Activated CD4-positive, CD25-positive, alpha-beta regulatory T cell treated with anti-CD3 and anti-CD28 coated beads, Interleukin-2, amount 50 U/mL, for 24 hours (primary cell): ENCODE measurements around the gene ZNF516.
A peak's percentile ranks its signal among the peaks of the same experiment; 100 is the strongest.
"Not testable (repeated sequence)": the region's sequence is repeated elsewhere in the genome, so short reads cannot be mapped to it uniquely, and the experiment has no call there.

ENCODE experiments used
- ATAC-seq, 2 donors: fragments of 150-1000 bp; cut with Tn5 transposase; one replicate each; pipeline ENCODE4 v1.10.0; 2021; ENCODE audit warnings: mild to moderate bottlenecking in 1 of 2, moderate library complexity in 1 of 2

ZNF516 gene, protein sequence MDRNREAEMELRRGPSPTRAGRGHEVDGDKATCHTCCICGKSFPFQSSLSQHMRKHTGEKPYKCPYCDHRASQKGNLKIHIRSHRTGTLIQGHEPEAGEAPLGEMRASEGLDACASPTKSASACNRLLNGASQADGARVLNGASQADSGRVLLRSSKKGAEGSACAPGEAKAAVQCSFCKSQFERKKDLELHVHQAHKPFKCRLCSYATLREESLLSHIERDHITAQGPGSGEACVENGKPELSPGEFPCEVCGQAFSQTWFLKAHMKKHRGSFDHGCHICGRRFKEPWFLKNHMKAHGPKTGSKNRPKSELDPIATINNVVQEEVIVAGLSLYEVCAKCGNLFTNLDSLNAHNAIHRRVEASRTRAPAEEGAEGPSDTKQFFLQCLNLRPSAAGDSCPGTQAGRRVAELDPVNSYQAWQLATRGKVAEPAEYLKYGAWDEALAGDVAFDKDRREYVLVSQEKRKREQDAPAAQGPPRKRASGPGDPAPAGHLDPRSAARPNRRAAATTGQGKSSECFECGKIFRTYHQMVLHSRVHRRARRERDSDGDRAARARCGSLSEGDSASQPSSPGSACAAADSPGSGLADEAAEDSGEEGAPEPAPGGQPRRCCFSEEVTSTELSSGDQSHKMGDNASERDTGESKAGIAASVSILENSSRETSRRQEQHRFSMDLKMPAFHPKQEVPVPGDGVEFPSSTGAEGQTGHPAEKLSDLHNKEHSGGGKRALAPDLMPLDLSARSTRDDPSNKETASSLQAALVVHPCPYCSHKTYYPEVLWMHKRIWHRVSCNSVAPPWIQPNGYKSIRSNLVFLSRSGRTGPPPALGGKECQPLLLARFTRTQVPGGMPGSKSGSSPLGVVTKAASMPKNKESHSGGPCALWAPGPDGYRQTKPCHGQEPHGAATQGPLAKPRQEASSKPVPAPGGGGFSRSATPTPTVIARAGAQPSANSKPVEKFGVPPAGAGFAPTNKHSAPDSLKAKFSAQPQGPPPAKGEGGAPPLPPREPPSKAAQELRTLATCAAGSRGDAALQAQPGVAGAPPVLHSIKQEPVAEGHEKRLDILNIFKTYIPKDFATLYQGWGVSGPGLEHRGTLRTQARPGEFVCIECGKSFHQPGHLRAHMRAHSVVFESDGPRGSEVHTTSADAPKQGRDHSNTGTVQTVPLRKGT

DNA sequence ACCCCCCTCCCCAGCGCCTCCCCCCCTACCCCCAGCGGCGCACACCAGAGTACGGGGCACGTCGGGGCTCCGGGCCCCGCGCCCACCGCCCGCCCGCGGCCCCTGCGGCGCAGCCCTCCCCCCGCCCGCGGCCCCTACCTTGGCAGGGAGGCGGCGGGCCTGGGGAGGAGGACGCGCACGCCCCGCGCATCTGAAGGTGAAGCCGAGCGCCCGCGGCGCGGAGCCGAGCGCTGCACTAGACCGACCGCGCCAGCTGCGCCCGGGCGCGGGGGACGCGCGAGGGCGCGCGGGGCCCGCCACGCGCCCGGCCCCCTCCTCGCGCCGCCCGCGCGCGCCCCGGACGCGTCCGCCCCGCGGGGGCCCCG, at the start of gene ZNF516:
TSS of gene ZNF516 (minus strand) at position 237 of the 365 bp plus-strand sequence. CDS start 52,188 bp downstream, outside the sequence.
- peak in 1 of 2 donors; percentile 11 for ATAC-seq

DNA sequence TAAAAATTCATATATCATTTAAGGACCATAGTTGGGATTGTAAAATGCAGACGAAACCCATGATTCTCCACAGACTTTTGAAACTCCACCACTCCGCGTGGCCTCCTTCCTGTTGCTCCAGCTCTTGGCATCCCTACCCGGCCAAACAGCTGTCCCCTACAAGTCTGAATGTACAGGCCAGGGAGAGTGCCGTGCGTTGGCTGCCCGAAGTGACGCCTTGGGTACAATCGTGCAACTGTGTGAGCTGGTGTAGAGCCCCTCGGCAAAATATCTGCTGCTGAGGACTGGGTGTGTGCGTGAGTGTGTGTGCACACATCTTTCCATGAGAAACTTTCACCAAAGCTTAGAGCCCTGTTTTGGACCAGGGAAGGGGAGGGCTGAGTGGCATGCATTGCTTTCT, 43.8 kb upstream of the ZNF516 start:
- ATAC-seq, result no peak

DNA sequence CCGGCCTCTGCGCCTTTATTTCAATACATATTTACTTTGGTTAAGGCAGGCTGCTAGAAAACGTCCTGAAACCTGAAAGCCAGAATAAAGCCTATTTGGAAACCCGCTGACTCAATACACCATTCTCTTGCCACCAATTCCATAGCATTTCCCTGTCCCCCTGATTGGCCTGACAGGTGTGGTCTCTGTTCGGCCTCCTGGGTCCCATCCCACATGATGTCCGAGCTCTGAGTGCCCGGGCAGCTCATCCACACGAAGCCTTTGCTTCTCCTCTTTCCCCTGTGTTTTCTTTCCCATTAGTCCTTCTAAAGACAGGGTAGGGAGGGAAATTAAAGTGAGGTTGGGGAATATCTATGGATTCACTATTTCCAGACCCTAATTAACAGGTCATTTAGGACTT, 42.6 kb upstream of the ZNF516 start:
- ATAC-seq, result no peak

DNA sequence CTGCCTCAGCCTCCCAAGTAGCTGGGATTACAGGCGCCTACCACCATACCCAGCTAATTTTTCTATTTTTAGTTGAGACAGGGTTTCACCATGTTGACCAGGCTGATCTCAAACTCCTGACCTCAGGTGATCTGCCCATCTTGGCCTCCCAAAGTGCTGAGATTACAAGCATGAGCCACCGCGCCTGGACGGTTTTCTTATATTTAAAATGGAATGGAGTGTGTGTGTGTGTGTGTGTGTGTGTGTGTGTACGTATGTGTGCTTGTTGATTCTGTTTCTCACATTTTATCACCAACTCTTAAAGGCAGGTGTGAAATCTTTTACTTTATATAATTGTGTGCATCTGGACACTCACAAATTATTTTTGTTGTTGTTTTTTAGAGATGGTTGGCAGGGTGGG, 41.6 kb upstream of the ZNF516 start:
- not testable (repeated sequence) for ATAC-seq

DNA sequence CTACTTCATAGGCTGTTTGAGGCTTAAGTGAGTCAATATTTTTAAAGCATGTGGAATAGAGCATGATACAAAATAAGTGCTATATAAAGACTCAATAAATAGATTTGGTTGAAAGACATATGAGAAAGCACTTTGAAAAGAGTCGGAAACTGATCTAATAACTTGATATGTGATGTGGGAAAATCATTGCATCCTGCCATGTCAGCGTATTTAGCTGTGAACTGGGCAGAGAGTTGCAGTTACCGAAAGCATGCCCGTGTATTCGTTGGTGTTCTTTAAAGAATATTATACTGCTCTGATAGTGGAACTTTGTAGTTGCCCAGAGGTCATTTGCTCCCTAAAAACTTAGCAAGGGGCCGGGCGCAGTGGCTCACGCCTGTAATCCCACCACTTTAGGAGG, 37.8 kb upstream of the ZNF516 start:
- no peak for ATAC-seq

DNA sequence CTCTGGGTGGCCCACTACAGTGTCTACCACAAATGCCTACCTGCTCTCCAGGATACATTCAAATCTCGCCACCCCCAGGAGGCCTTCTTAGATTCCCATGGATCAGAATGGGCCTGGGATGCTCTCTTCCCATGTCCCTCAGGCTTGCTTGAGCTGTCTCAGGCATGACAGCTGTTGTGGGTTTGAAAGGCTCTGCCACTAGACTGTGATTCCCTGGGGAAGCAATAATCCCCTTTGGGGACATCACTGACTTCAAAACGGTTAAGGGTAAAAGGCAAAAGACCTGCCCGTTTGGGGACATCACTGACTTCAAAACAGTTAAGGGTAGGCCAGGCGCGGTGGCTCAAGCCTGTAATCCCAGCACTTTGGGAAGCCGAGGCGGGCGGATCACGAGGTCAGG, 35.8 kb upstream of the ZNF516 start:
- no peak for ATAC-seq

DNA sequence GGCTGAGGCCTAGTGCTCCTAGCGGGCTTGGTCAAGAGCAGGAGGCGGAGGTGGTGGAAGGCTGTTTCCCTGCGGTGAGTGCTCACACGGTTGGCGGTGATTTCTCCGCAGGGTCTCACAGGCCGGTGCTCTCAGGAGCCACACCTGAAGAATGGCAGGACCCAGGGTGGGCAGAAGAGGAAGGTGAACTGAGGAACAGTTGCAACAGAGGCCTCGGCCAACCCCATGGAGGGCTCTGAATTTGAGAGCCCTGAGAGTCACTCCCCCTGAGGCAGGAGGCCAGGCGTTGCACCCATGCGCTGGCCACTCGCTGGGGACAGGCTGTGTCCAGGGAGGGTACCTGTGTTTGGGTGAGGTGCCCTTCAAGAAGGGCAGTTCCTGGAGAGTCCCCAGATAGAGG, 35.3 kb upstream of the ZNF516 start:
- ATAC-seq, result no peak

DNA sequence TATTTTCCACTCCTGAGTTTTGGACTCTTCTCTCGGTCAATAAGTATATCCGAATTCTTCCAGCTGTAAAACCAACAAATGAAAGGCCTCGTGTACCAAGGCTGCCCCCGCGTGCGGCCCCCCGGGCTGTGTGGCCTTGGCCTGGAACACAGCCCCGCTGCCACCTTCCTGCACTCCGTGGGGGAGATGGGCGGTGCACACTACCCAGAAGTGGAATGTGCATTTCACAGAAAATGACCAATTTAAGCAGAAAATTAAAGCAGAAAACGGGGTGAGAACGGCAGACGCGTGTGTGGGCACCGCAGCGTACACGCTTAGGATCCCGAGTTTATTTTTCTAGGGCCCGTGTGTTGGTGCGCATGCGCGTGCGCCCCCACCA, 34.4 kb upstream of the ZNF516 start:
- ATAC-seq, result no peak

DNA sequence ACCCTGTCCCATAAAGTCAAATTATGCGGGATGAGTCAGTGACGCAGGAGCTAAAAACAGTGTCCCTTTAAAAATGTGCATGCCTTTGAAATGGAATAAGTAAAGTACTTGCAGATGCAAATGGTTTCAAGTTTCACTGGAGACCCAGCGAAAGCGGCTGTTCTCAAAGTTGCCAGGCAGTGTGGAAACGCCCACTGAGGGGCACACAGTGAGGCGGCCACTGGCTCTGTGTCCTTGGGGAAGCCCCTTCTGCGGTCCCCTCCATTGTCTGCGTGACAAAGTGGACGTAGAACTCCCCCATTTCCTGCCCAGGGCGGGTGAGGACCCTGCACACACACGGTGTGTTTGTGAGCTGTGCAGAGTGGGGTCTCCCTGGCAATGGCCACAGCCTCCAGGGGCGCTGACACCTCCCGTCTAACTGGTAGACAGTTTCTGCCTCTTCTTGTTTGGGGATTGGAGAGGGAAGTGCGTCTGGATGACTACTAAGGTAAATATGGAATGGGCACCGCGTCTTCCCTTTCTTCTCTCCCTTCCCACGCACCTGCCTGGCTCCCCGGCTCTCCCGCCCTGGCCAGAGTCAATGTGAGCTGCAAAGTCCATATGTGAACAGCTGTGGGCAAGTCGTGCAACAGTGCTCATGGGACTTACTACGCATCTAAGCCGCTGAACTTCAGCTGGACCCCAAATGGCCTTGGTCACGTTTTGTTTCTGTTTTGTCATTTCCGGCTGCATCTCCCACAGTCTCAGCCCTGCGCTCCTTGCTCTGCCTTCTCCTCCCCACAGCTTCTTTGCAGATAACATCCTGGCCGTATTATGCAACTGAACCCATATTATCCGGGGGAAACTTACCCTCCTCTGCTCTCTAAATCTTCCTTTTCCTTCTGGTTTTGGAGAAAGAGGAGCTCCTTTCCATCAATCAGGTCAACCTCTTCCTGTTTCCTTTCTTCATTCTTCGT, 33.7 kb upstream of the ZNF516 start:
- peak in 1 of 2 donors; percentile 28 for ATAC-seq

DNA sequence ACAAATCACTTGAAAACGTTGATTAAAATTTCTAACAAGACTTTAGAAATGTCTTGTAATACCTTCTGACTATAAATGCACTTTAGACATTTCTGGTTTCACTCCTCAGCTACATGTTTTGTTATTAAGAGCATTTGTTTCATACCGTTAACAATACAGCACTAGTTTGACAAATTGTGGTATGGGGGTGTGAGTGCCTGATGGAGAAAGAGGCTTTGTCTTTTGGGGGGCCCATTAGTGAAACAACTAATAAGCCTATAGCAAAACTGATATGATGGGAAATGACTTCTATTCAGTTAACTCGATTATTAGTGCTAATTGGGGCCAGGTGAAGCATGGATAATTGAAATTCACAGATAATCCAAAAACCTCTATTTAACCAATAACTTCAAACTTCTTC, 30.9 kb upstream of the ZNF516 start:
- ATAC-seq, result no peak

DNA sequence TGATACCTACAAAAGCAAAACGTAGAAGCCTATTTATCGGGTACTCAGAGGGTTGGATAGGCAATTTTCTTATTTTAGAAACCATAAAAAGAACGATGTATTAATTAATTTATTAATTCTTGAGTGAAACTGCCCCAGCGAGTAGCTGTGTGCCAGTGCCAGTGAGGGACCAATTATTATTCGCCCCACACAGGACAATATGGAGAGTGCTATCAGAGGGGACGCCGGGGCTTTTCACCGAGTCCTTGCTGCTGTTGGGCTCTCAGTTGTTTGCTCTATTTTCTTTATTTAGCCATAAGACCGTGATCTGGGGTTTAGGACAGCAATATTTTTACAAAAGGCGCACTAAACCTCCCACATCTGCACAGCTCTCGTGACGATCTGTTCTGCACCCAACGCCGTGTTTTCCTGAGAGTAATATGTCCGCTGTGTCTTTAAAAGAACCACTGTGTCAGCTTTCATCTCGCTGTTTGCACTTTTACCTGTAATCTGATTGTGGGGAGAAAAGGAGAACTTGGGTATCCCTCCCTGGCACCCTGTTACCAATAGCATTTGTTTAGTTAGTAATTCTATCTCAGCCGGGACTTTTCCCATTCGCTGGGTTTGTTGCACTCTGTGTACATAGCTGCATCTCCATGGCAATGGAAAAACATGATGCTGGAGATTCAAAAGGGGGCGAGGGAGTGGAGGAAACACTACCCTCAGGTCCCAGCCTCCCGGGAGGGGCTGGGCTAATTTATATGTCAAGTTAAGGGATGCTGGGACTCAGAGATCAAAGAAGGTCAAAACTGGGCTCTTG, 30.1 kb upstream of the ZNF516 start:
- ATAC-seq, result no peak

DNA sequence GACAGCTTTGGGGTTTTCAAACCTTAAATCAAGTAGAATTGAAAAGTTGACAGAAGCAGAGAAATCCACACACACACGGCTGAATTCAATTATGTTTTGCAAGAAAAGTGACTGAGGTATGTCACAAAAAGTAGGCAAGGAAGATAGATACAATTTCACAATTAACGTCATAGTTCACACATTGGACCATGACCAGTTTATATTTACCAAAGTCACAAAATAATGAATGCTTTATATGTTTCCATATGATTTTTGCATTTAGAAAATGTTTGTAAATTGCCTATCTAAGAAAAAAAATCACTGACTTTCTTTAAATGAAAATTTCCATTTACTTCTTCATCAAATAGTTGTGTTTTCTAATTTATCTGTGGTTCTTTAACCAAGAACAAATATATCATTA, 29.4 kb upstream of the ZNF516 start:
- no peak for ATAC-seq

DNA sequence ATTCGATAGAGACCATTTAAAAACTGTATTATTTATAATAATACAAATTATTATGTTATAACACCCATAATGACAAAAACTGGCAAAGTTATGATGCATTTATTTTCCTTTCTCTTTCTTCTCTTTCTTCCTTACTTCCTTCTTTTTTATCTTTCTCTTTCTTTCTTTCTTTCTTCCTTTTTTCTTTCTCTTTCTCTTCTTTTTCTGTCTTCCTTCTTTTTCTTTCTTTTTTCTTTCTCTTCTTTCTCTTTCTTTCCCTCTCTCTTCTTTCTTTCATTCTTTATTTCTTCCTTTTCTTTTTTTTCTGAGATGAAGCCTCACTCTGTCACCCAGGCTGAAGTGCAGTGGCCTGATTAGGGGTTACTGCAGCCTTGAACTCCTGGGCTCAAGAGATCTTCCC, 27.5 kb upstream of the ZNF516 start:
- no peak for ATAC-seq

DNA sequence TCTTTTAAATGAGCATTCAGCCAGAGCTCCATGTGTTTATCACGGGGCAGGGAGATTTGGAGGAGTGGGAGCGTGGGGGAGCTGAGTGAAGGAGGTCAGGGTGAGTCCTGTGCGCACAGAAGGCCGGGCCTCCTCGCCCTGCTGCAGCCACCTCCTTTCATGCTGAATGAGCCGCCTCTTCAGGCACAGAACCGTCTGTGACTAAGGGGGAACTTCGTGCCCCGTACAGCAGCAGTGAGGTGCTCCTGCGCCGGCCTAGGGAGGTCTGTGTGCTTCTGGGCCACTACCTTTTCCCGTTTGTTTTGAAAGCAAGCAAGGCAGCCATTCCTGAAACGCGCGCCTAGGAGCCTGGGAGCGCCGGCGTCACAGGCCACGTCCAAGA, 27.1 kb upstream of the ZNF516 start:
- ATAC-seq, result no peak

DNA sequence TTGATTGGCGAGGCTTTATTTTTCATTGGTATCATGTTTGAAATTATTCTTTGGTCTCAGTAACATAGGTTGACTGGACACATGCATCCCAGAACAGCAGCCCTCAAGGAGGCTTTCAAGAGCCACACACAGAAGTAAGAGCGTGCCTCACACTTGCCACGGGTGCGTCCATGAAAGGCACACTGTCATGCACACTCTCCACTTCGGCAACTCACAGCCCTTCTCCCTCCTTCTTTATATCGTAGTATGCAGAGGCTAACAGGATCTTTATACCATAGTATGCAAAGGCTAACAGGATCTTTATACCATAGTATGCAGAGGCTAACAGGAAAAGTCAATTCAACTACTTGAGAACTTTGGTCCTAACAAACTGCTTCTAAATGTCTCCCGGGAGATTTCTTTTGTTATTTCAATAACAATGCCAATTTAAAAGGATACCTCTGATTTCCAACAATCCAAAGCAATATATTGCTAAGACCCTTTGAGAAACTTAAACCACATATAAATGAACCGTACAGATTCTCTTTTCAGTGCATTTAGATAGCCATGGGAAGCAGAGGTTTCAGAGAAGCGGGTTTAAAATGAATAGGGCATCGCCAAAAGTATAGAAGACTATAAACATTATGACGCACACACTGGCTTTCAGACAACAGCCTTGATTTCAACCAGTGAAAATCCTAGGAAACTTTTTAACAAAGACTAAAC, 26.5 kb upstream of the ZNF516 start:
- ATAC-seq, result no peak

DNA sequence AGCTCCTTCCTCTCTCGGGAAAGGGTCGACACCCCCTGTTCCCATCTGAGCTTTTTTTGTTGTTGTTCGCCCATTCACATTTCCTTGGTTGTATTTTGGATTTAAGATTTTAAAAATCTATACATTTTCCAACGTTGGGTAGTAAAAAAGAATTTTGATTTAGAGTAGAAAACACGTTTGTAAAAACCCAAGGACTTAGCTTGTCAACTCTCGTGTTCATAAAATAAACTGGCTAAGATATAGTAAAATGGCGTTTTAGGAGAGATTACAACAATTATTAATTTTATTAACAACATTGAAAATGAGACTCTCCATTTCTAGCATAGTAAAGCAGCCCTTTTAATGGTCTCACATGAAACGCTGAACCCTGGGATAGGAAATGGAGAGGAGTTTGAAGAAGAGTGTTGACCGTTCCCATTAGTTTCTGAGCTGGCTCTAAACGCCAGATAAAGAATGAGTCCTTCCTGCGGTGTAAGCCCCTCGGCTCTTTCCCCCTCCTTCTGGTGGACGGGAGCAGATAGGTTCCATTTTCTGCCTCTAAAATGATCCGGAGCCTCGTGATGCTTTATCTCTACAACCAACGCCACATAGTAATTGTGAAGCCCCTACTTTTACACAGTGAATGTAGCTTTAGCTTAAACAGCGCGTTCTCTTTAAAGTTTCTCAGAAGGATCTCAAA, 24.0 kb upstream of the ZNF516 start:
- ATAC-seq, result no peak

DNA sequence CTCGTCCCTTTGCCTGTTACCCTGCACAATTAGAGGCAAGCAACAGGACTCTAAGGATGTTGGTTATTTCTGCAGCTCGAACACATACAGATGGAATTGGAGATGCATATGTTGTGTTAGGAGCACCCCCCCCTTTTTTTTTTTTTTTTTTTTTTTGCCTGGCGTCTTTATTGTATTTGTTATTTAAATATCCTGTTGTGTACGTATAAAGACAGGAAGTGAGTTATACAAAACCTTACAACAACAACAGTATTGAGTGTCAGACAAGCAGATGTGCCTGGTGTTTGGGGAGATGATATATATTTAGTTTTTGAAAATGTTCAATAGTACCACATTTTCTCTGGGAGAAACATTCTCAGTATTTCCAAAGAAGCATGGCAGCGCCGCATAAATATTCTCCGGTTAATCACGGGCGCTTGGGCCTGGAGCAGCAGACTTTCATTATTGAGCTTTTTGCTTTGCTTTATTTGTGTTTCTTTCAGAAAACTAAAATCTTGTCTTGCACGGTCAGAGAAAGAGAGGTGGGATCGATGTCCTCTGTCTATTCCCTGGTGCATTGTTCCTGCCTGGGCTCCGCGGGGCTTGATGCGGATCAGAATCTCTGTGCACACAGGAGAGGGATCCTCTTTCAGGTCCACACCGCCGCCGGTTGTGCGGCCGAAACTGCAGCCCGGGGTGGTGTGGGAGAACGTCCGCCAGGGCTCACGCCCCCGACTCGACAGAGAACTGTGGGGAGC, 23.2 kb upstream of the ZNF516 start:
- ATAC-seq, result no peak

DNA sequence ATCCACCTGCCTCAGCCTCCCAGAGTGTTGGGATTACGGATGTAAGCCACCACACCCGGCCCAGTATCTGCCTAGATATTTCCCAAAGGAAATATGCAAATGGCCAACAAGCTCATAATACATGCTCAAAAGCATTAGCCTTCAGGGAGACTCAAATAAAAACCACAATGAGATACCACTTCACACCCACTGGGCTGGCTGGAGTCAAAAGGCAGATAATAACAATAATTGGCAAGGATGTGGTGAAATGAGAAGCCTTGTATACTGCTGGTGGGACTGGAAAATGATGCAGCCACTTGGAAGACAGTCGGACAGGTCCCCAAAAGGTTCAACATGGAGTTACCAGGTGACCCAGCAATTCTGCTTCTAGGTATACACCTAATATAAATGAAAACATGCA, 20.5 kb upstream of the ZNF516 start:
- no peak for ATAC-seq

DNA sequence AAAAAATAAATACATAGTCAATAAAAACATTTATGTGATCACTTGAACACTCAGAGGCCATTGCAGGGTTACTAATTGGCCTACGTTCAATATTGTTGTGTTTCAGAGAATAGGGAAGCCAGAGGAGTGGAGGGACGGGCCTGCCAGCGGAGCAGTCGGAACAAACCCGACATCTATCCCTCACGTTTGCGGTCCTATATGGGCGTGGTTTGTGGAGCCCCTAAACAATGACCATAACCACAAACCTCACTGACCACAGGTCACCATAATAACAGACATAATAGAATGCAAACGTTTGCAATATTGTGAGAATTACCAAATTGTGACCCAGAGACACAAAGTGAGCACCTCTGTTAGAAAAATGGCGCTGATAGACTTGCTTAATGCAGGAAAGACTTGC, 19.5 kb upstream of the ZNF516 start:
- ATAC-seq, result no peak
